Measurements from ENCODE around the gene DONSON.

DONSON gene

GRCh38 chr21:33558777-33559421, 29.6 kb downstream of the DONSON start:
- Histone ChIP-seq H3K4me3 (ENCODE audit: low read length) (no peak overlapping the region), H3K4me1 (ENCODE audit: control insufficient read depth, insufficient read depth, low read length) (peaks cover 8% of the 10 kb centered on the region), H3K27me3 (ENCODE audit: control insufficient read depth, insufficient read depth, low read length) (no peaks in the 10 kb centered on the region), H3K9ac (ENCODE audit: low read length) (no peak overlapping the region), H3K27ac (ENCODE audit: low read depth, low read length) (no peak overlapping the region), H3K36me3 (ENCODE audit: control insufficient read depth, insufficient read depth, low read length) (peaks cover 30% of the 10 kb centered on the region)

- Histone ChIP-seq H3K27ac (ENCODE audit: low read depth, low read length) (no peak overlapping the region), H3K4me3 (ENCODE audit: low read length) (no peak overlapping the region), H3K4me1 (ENCODE audit: control insufficient read depth, insufficient read depth, low read length) (peaks cover 8% of the 10 kb centered on the region), H3K9ac (ENCODE audit: low read length) (no peak overlapping the region), H3K36me3 (ENCODE audit: control insufficient read depth, insufficient read depth, low read length) (peaks cover 42% of the 10 kb centered on the region), H3K27me3 (ENCODE audit: control insufficient read depth, insufficient read depth, low read length) (no peaks in the 10 kb centered on the region)
Observed at GRCh38 chr21:33557447-33557846, 31.0 kb downstream of the DONSON start.

GRCh38 chr21:33554982-33555344, 33.5 kb downstream of the DONSON start:
- Histone ChIP-seq H3K36me3 (ENCODE audit: control insufficient read depth, insufficient read depth, low read length) (peaks cover 60% of the 10 kb centered on the region), H3K4me3 (ENCODE audit: low read length) (no peak overlapping the region)

GRCh38 chr21:33554236-33554981, 34.1 kb downstream of the DONSON start:
- H3K36me3 ChIP-seq (ENCODE audit: control insufficient read depth, insufficient read depth, low read length), result peaks cover 58% of the 10 kb centered on the region
- no peak overlapping the region for H3K9ac ChIP-seq (ENCODE audit: low read length)
- H3K27ac ChIP-seq (ENCODE audit: low read depth, low read length), result no peak overlapping the region
- H3K27me3 ChIP-seq (ENCODE audit: control insufficient read depth, insufficient read depth, low read length), result no peaks in the 10 kb centered on the region
- H3K4me3 ChIP-seq (ENCODE audit: low read length), result no peak overlapping the region
- H3K4me1 ChIP-seq (ENCODE audit: control insufficient read depth, insufficient read depth, low read length), result peaks cover 2% of the 10 kb centered on the region

More at GRCh38 chr21:33554982-33555344, 33.5 kb downstream of the DONSON start:
- no peak overlapping the region for H3K9ac ChIP-seq (ENCODE audit: low read length)
- H3K4me1 ChIP-seq (ENCODE audit: control insufficient read depth, insufficient read depth, low read length), result peaks cover 5% of the 10 kb centered on the region
- H3K27ac ChIP-seq (ENCODE audit: low read depth, low read length), result no peak overlapping the region
- H3K27me3 ChIP-seq (ENCODE audit: control insufficient read depth, insufficient read depth, low read length), result no peaks in the 10 kb centered on the region

GRCh38 chr21:33552999-33553598, 35.4 kb downstream of the DONSON start:
- Histone ChIP-seq H3K9ac (ENCODE audit: low read length) (no peak overlapping the region), H3K27me3 (ENCODE audit: control insufficient read depth, insufficient read depth, low read length) (no peaks in the 10 kb centered on the region), H3K27ac (ENCODE audit: low read depth, low read length) (no peak overlapping the region), H3K4me1 (ENCODE audit: control insufficient read depth, insufficient read depth, low read length) (no peaks in the 10 kb centered on the region), H3K36me3 (ENCODE audit: control insufficient read depth, insufficient read depth, low read length) (peaks cover 51% of the 10 kb centered on the region), H3K4me3 (ENCODE audit: low read length) (no peak overlapping the region)

- no peak overlapping the region for H3K27ac ChIP-seq (ENCODE audit: low read depth, low read length)
- no peak overlapping the region for H3K4me3 ChIP-seq (ENCODE audit: low read length)
- no peaks in the 10 kb centered on the region for H3K4me1 ChIP-seq (ENCODE audit: control insufficient read depth, insufficient read depth, low read length)
- H3K27me3 ChIP-seq (ENCODE audit: control insufficient read depth, insufficient read depth, low read length), result no peaks in the 10 kb centered on the region
- no peak overlapping the region for H3K9ac ChIP-seq (ENCODE audit: low read length)
- H3K36me3 ChIP-seq (ENCODE audit: control insufficient read depth, insufficient read depth, low read length), result peaks cover 49% of the 10 kb centered on the region
Observed at GRCh38 chr21:33552093-33552998, 36.1 kb downstream of the DONSON start.

GRCh38 chr21:33551664-33552063, 36.8 kb downstream of the DONSON start:
- peaks cover 49% of the 10 kb centered on the region for H3K36me3 ChIP-seq (ENCODE audit: control insufficient read depth, insufficient read depth, low read length)
- no peaks in the 10 kb centered on the region for H3K4me1 ChIP-seq (ENCODE audit: control insufficient read depth, insufficient read depth, low read length)
- no peaks in the 10 kb centered on the region for H3K27me3 ChIP-seq (ENCODE audit: control insufficient read depth, insufficient read depth, low read length)
- no peak overlapping the region for H3K27ac ChIP-seq (ENCODE audit: low read depth, low read length)
- no peak overlapping the region for H3K9ac ChIP-seq (ENCODE audit: low read length)
- no peak overlapping the region for H3K4me3 ChIP-seq (ENCODE audit: low read length)

- Histone ChIP-seq H3K36me3 (ENCODE audit: control insufficient read depth, insufficient read depth, low read length) (peaks cover 49% of the 10 kb centered on the region), H3K4me3 (ENCODE audit: low read length) (no peak overlapping the region), H3K4me1 (ENCODE audit: control insufficient read depth, insufficient read depth, low read length) (no peaks in the 10 kb centered on the region), H3K27me3 (ENCODE audit: control insufficient read depth, insufficient read depth, low read length) (no peaks in the 10 kb centered on the region), H3K9ac (ENCODE audit: low read length) (no peak overlapping the region), H3K27ac (ENCODE audit: low read depth, low read length) (no peak overlapping the region)
Observed at GRCh38 chr21:33550772-33551660, 37.5 kb downstream of the DONSON start.

- Histone ChIP-seq H3K4me1 (ENCODE audit: control insufficient read depth, insufficient read depth, low read length) (no peaks in the 10 kb centered on the region), H3K9ac (ENCODE audit: low read length) (no peak overlapping the region), H3K4me3 (ENCODE audit: low read length) (no peak overlapping the region), H3K27me3 (ENCODE audit: control insufficient read depth, insufficient read depth, low read length) (no peaks in the 10 kb centered on the region), H3K27ac (ENCODE audit: low read depth, low read length) (no peak overlapping the region), H3K36me3 (ENCODE audit: control insufficient read depth, insufficient read depth, low read length) (peaks cover 49% of the 10 kb centered on the region)
Observed at GRCh38 chr21:33549848-33550771, 38.4 kb downstream of the DONSON start.

GRCh38 chr21:33546086-33546485, 42.4 kb downstream of the DONSON start:
- no peaks in the 10 kb centered on the region for H3K27me3 ChIP-seq (ENCODE audit: control insufficient read depth, insufficient read depth, low read length)
- no peak overlapping the region for H3K4me3 ChIP-seq (ENCODE audit: low read length)
- no peak overlapping the region for H3K27ac ChIP-seq (ENCODE audit: low read depth, low read length)
- H3K4me1 ChIP-seq (ENCODE audit: control insufficient read depth, insufficient read depth, low read length), result peaks cover 10% of the 10 kb centered on the region
- peaks cover 14% of the 10 kb centered on the region for H3K36me3 ChIP-seq (ENCODE audit: control insufficient read depth, insufficient read depth, low read length)
- no peak overlapping the region for H3K9ac ChIP-seq (ENCODE audit: low read length)

Measured in rectal smooth muscle tissue (tissue), 1 donor.